Measurements from ENCODE around the gene CRIP1.

CRIP1 gene

DNA sequence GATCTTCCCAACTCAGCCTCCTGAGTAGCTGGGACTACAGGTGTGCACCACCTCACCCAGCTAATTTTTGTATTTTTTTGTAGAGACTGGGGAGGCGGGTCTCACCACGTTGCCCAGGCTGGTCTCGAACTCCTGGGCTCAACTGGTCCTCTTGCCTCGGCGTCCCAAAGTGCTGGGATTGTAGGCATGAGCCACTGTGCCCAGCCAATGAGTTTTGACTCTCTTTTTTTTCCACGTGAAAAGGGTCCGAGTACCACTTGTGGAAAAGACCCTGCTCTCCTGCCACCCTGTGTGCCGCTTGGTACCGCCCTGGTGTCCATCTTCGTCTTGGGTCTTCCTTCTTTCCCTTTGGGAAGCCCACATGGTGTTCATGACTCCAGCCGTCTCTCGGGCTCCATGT lies 21.9 kb downstream of the CRIP1 start:
- Histone ChIP-seq H3K36me3 (ENCODE audit: control insufficient read depth, insufficient read depth, low read length) (no peaks in the 10 kb centered on the region), H3K4me3 (ENCODE audit: low read depth, low read length) (no peak overlapping the region), H3K79me2 (no peaks in the 10 kb centered on the region), H3K4me1 (no peaks in the 10 kb centered on the region), H2AFZ (no peak overlapping the region), H3K9ac (no peak overlapping the region), H3K9me3 (ENCODE audit: control insufficient read depth, low read length) (no peaks in the 10 kb centered on the region), H3K27ac (no peak overlapping the region), H3K27me3 (ENCODE audit: control insufficient read depth, insufficient read depth, low read length) (no peaks in the 10 kb centered on the region), H3K4me2 (ENCODE audit: low read length) (no peak overlapping the region)
- no peak for TF ChIP-seq CTCF (IDR thresholded peaks at IDR 0.05)

- no peak for TF ChIP-seq CTCF (IDR thresholded peaks at IDR 0.05)
- Histone ChIP-seq H3K79me2 (no peaks in the 10 kb centered on the region), H3K27ac (no peak overlapping the region), H3K4me2 (ENCODE audit: low read length) (no peak overlapping the region), H3K36me3 (ENCODE audit: control insufficient read depth, insufficient read depth, low read length) (no peaks in the 10 kb centered on the region), H3K4me1 (no peaks in the 10 kb centered on the region), H2AFZ (no peak overlapping the region), H3K9me3 (ENCODE audit: control insufficient read depth, low read length) (no peaks in the 10 kb centered on the region), H3K9ac (no peak overlapping the region), H3K4me3 (ENCODE audit: low read depth, low read length) (no peak overlapping the region), H3K27me3 (ENCODE audit: control insufficient read depth, insufficient read depth, low read length) (no peaks in the 10 kb centered on the region)
These were observed 30.4 kb downstream of the CRIP1 start for GRCh38 chr14:105517096-105517495.

DNA sequence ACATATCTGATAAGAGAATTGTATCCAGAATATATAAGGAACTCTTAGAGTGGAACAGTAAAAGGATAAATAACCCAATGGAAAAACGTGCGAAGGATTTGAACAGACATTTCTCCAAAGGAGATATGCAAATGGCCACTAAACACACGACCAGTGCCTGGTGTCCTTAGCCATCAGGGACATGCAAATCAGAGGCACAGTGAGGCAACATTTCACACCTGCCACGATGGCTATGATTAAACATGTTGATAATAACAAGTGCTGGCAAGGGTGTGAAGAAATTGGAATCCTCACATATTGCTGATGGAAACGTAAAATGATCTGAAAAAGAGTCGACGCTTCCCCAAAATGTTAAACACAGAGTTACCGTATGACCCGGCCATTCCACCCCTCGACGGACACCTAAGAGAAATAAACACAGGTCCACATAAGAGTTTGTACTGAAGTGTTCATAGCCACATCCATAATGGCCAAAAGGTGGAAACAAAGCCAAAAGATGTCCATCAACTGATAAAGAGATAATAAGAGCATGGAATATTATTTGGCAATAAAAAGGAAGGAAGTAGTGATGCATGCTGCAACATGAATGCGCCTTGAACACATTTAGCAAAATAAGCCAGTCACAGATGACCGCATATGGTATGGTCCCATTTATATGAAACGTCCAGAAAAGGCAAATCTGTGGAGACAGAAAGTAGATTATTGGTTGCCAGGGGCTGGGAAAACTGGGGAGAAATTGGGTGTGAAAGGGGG lies 33.4 kb downstream of the CRIP1 start:
- no peak for TF ChIP-seq CTCF (IDR thresholded peaks at IDR 0.05)
- no peak overlapping the region for H3K27ac ChIP-seq
- no peaks in the 10 kb centered on the region for H3K36me3 ChIP-seq (ENCODE audit: control insufficient read depth, insufficient read depth, low read length)
- no peaks in the 10 kb centered on the region for H3K9me3 ChIP-seq (ENCODE audit: control insufficient read depth, low read length)
- no peaks in the 10 kb centered on the region for H3K79me2 ChIP-seq
- H3K4me3 ChIP-seq (ENCODE audit: low read depth, low read length) = no peak overlapping the region
- H2AFZ ChIP-seq = no peak overlapping the region
- no peak overlapping the region for H3K9ac ChIP-seq
- H3K4me1 ChIP-seq = no peaks in the 10 kb centered on the region
- no peak overlapping the region for H3K4me2 ChIP-seq (ENCODE audit: low read length)
- no peaks in the 10 kb centered on the region for H3K27me3 ChIP-seq (ENCODE audit: control insufficient read depth, insufficient read depth, low read length)

- Histone ChIP-seq H3K9ac (no peak overlapping the region), H3K4me3 (ENCODE audit: low read depth, low read length) (peak overlapping the region; percentile 52), H3K4me2 (ENCODE audit: low read length) (peak overlapping the region; percentile 89), H3K4me1 (peaks cover 6% of the 10 kb centered on the region), H3K27ac (peak overlapping the region; percentile 84), H3K9me3 (ENCODE audit: control insufficient read depth, low read length) (no peaks in the 10 kb centered on the region), H2AFZ (peak overlapping the region; percentile 96), H3K27me3 (ENCODE audit: control insufficient read depth, insufficient read depth, low read length) (no peaks in the 10 kb centered on the region), H3K79me2 (no peaks in the 10 kb centered on the region), H3K36me3 (ENCODE audit: control insufficient read depth, insufficient read depth, low read length) (no peaks in the 10 kb centered on the region)
- no peak for TF ChIP-seq CTCF (IDR thresholded peaks at IDR 0.05)
These were observed 38.6 kb downstream of the CRIP1 start for GRCh38 chr14:105525326-105525725.
